ENCODE data around the gene CDYL2.

GRCh38 chr16:80559369-80559768 is 245.0 kb downstream of the CDYL2 start:
- TF ChIP-seq CTCF (IDR thresholded peaks at IDR 0.05) (no peak), POLR2A (IDR thresholded peaks at IDR 0.05) (no peak)
